ENCODE measurements around the gene ME3.

The ME3 gene

GRCh38 chr11:86486261-86487030 is 186.0 kb downstream of the ME3 start:
- TF ChIP-seq, protein P1, sequence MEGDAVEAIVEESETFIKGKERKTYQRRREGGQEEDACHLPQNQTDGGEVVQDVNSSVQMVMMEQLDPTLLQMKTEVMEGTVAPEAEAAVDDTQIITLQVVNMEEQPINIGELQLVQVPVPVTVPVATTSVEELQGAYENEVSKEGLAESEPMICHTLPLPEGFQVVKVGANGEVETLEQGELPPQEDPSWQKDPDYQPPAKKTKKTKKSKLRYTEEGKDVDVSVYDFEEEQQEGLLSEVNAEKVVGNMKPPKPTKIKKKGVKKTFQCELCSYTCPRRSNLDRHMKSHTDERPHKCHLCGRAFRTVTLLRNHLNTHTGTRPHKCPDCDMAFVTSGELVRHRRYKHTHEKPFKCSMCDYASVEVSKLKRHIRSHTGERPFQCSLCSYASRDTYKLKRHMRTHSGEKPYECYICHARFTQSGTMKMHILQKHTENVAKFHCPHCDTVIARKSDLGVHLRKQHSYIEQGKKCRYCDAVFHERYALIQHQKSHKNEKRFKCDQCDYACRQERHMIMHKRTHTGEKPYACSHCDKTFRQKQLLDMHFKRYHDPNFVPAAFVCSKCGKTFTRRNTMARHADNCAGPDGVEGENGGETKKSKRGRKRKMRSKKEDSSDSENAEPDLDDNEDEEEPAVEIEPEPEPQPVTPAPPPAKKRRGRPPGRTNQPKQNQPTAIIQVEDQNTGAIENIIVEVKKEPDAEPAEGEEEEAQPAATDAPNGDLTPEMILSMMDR (IDR thresholded peaks at IDR 0.05; ENCODE audit: low read depth, low read length, missing control alignments): no peak
- no peak for DNase-seq (ENCODE audit: low read depth)

DNA sequence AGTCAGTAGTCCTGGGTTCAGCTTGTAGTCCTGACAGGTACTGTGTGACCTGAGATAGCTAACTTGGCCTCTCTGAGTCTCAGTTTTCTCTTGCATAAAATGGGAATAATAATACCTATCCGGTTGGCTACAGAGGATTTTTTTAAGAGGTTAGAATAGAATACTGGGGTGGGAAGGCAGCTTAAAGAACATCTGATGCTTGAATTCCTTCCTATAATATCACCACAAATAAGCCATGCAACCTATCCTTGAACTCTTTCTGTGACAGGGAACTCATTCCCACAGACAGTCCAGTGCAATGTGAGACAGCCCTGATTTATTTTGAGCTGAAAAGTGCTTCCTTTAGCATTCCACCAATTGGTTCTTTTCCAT is 187.6 kb downstream of the ME3 start:
- DNase-seq (ENCODE audit: low read depth): no peak
- TF ChIP-seq, protein P1 (IDR thresholded peaks at IDR 0.05; ENCODE audit: low read depth, low read length, missing control alignments): no peak
- no peak overlapping the region for H3K4me3 ChIP-seq (ENCODE audit: low read depth, low read length)

More at GRCh38 chr11:86486261-86487030, 186.0 kb downstream of the ME3 start:
- no peak overlapping the region for H3K4me3 ChIP-seq (ENCODE audit: low read depth, low read length)

DNA sequence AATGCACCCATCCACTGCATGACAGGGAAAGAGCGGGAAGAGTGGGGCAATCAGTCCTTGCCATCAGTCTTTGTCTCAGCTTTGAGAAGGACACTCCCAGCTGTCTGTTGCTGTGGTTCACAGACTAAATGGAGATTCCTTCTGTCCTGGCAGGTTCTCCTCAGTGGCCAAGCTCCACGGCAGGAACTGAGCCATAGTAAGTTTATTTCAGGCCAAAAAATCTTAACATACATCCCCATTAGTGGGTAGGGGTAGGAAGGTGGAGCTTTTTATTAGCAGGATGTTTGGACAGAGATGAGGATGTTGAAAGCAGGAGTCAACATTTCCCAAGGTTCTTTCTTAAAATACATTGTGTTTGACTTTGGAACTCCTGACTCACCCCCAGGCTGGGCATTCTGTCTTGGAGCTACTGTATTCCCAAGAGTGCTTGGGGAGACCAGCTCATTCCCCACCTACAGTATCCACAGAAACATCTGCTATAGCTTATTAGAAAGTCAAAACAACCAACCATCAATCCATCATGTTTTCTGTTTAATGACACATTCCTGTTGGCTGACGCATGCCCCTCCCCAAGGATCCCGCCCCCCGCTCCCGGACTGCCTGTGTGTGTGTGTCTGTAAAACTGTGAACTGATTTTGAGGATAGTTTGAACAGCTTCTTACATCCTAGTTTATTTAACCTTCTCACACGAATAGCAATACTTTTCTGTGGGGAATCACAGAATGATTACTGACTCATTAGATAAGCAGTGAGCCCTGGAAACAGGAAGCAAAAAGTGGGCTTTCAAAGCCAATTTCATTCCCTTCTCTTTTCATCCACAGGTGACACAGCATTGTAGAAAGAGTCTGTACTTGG is 188.2 kb downstream of the ME3 start:
- TF ChIP-seq, protein P1 (IDR thresholded peaks at IDR 0.05; ENCODE audit: low read depth, low read length, missing control alignments): no peak
- DNase-seq (ENCODE audit: low read depth): no peak
- no peak overlapping the region for H3K4me3 ChIP-seq (ENCODE audit: low read depth, low read length)

GRCh38 chr11:86483610-86483939 is 188.8 kb downstream of the ME3 start:
- TF ChIP-seq, protein P1 (IDR thresholded peaks at IDR 0.05; ENCODE audit: low read depth, low read length, missing control alignments): no peak
- DNase-seq (ENCODE audit: low read depth): no peak
- no peak overlapping the region for H3K4me3 ChIP-seq (ENCODE audit: low read depth, low read length)

GRCh38 chr11:86482692-86483091 is 189.7 kb downstream of the ME3 start:
- no peak for DNase-seq (ENCODE audit: low read depth)
- no peak overlapping the region for H3K4me3 ChIP-seq (ENCODE audit: low read depth, low read length)
- TF ChIP-seq, protein P1 (IDR thresholded peaks at IDR 0.05; ENCODE audit: low read depth, low read length, missing control alignments): no peak

- DNase-seq (ENCODE audit: low read depth): no peak
- H3K4me3 ChIP-seq (ENCODE audit: low read depth, low read length): no peak overlapping the region
- TF ChIP-seq, protein P1 (IDR thresholded peaks at IDR 0.05; ENCODE audit: low read depth, low read length, missing control alignments): no peak
These were observed 191.0 kb downstream of the ME3 start for GRCh38 chr11:86481399-86481798.
